GM12891 (cell line): Measurements from ENCODE around the gene NSFL1C.

Source experiments
- PAX5 ChIP-seq: IDR thresholded peaks from 2 replicates; pipeline ENCODE4 v1.6.1; 2011; ENCODE audit warnings: low read length, moderate library complexity, mild to moderate bottlenecking; ENCODE audit not compliant: insufficient read depth, severe bottlenecking
- POLR2A ChIP-seq: IDR thresholded peaks from 2 replicates; pipeline ENCODE4 v1.6.1; 2011; ENCODE audit warnings: low read depth, low read length, control low read depth
- POLR2AphosphoS5 ChIP-seq: IDR thresholded peaks from 2 replicates; pipeline ENCODE4 v1.6.1; 2011; ENCODE audit warnings: low read depth, low read length, control low read depth
- SPI1 ChIP-seq: IDR thresholded peaks from 2 replicates; pipeline ENCODE4 v1.6.1; 2011; ENCODE audit warnings: low read depth, low read length, control low read depth
- TAF1 ChIP-seq: IDR thresholded peaks from 2 replicates; pipeline ENCODE4 v1.6.1; 2011; ENCODE audit warnings: low read depth, low read length, control low read depth

GRCh38 chr20:1417273-1417672, 49.4 kb downstream of the NSFL1C start:
- TF ChIP-seq TAF1 (no peak), POLR2A (no peak), POLR2AphosphoS5 (no peak), SPI1 (no peak), PAX5 (no peak)
